Aorta (tissue), 5 donors: ENCODE data around the gene CAMK2G. TPM values are rescaled to one million over a fixed set of nuclear protein-coding genes. Genes with fewer than 3 reads are reported as not detected.
A peak's percentile ranks its signal among the peaks of the same experiment; 100 is the strongest.
"Not testable (repeated sequence)": the region's sequence is repeated elsewhere in the genome, so short reads cannot be mapped to it uniquely, and the experiment has no call there.

Experiments used
- ATAC-seq: fragments of 200-7000 bp; cut with Tn5 transposase; one replicate; pipeline ENCODE4 v1.9.1; 2022; ENCODE audit warnings: moderate library complexity; ENCODE audit not compliant: low FRiP score
- DNase-seq, 2 donors: peaks; one replicate each; pipeline ENCODE4 v3.0.0-alpha.2; 2020
- H3K27ac ChIP-seq, 2 donors: one replicate each; pipeline ENCODE4 v1.5.1; 2013; ENCODE audit warnings: low read length in 2 of 2, mild to moderate bottlenecking in 2 of 2, moderate library complexity in 2 of 2, control low read depth in 1 of 2, inconsistent platforms in 1 of 2, low read depth in 1 of 2
- H3K27me3 ChIP-seq, 2 donors: one replicate each; pipeline ENCODE4 v1.6.1; 2013; ENCODE audit warnings: control low read depth in 1 of 2, low read length in 1 of 2, mild to moderate bottlenecking in 1 of 2, moderate library complexity in 1 of 2; ENCODE audit not compliant: insufficient read depth in 2 of 2, control insufficient read depth in 1 of 2
- H3K36me3 ChIP-seq, 2 donors: one replicate each; pipeline ENCODE4 v1.6.1; 2013; ENCODE audit warnings: control low read depth in 1 of 2, low read length in 1 of 2, mild to moderate bottlenecking in 1 of 2; ENCODE audit not compliant: insufficient read depth in 2 of 2, control insufficient read depth in 1 of 2
- H3K4me1 ChIP-seq, 2 donors: one replicate each; pipeline ENCODE4 v1.6.1; 2013; ENCODE audit warnings: low read length in 2 of 2, control low read depth in 1 of 2, mild to moderate bottlenecking in 1 of 2, moderate library complexity in 1 of 2; ENCODE audit not compliant: insufficient read depth in 2 of 2, control insufficient read depth in 1 of 2
- H3K4me3 ChIP-seq, 2 donors: one replicate each; pipeline ENCODE4 v1.5.1; 2013; ENCODE audit warnings: low read length in 2 of 2, control low read depth in 1 of 2, mild to moderate bottlenecking in 1 of 2
- H3K9me3 ChIP-seq: one replicate; pipeline ENCODE4 v1.6.1; 2013; ENCODE audit warnings: mild to moderate bottlenecking, low read length; ENCODE audit not compliant: control insufficient read depth
- WGBS, 2 donors: extraction: QIAGEN DNeasy Blood & Tissue Kit; methylation state at CpG; one replicate each; pipeline ENCODE4 v1.1.7; 2013; 5-methylcytosine and 5-hydroxymethylcytosine counted together
- intact Hi-C, 2 donors: fragments of 100-400 bp; cut with DNase I; formaldehyde crosslinking; loops; one replicate each; pipeline versions ENCODE4 v1.14.2 to v1.15.0; 2022
- polyA plus RNA-seq, 2 donors: library from polyadenylated mRNA; stranded (reverse); fragments of 200-250 nt; gene quantifications; one replicate each; pipeline ENCODE4 v1.2.3, GENCODE V29; 2013
- total RNA-seq, 2 donors: library from RNA; stranded (reverse); fragmentation: NEBNext Ultra II Directional; extraction: Animal tissue kit (Norgen Biotek cat#: 25700); gene quantifications; one replicate each; pipeline ENCODE4 v1.2.1, GENCODE V29; 2021
- donor health status: healthy with polysubstance abuse.
- donor health status: Bipolar disorder and iron deficiency.
- donor health status: DM: no; HTN: no; CAD: no.
- donor health status: DM: no; HTN: no; CAD: no.
- donor health status: DM: yes; HTN: yes; CAD: no.

Gene CAMK2G
- total and polyA plus RNA-seq, 4 donors: 37.1 to 76.7 (median 70.8) TPM

- DNase-seq: no peak
- ATAC-seq: no peak
- intact Hi-C loops: no loop called here
- no peaks in the 10 kb centered on the region for H3K27me3 ChIP-seq
- H3K36me3 ChIP-seq: peaks cover 3 to 19% of the 10 kb centered on the region in 2 donors
- no peaks in the 10 kb centered on the region for H3K4me1 ChIP-seq
- no peak overlapping the region for H3K4me3 ChIP-seq
- H3K27ac ChIP-seq: no peak overlapping the region
- WGBS, 2 donors: 91 to 93% methylated on average over 36 to 40 of the region's 40 CpGs
- H3K9me3 ChIP-seq: no peaks in the 10 kb centered on the region
Observed at GRCh38 chr10:73839276-73839966, 34.9 kb downstream of the CAMK2G start.

GRCh38 chr10:73838827-73839226, 35.5 kb downstream of the CAMK2G start:
- H3K27ac ChIP-seq: no peak overlapping the region
- DNase-seq (no peak), ATAC-seq (no peak)
- no peaks in the 10 kb centered on the region for H3K27me3 ChIP-seq
- H3K4me1 ChIP-seq: no peaks in the 10 kb centered on the region
- no peak overlapping the region for H3K4me3 ChIP-seq
- H3K9me3 ChIP-seq: no peaks in the 10 kb centered on the region
- WGBS, 2 donors: 92 to 93% methylated on average over 8 of the region's 8 CpGs
- intact Hi-C loops: no loop called here
- H3K36me3 ChIP-seq: peaks cover 3 to 19% of the 10 kb centered on the region in 2 donors

- H3K27ac ChIP-seq: peak overlapping the region; percentile 66 to 70
- H3K27me3 ChIP-seq: no peaks in the 10 kb centered on the region
- no peaks in the 10 kb centered on the region for H3K9me3 ChIP-seq
- intact Hi-C loops: no loop called here
- 56 to 60% methylated on average over 3 of the region's 3 CpGs for WGBS, 2 donors
- no peak for ATAC-seq
- H3K4me1 ChIP-seq: no peaks in the 10 kb centered on the region
- H3K36me3 ChIP-seq: peaks cover 3 to 19% of the 10 kb centered on the region in 2 donors
- no peak overlapping the region for H3K4me3 ChIP-seq
- no peak for DNase-seq
Observed at GRCh38 chr10:73838008-73838567, 36.3 kb downstream of the CAMK2G start.

- Histone ChIP-seq H3K4me1 (no peaks in the 10 kb centered on the region), H3K9me3 (no peaks in the 10 kb centered on the region), H3K27me3 (no peaks in the 10 kb centered on the region), H3K27ac (peak overlapping the region; percentile 66 to 70), H3K36me3 (peaks cover 3 to 13% of the 10 kb centered on the region in 2 donors), H3K4me3 (no peak overlapping the region)
- intact Hi-C loops: no loop called here
- ATAC-seq (no peak), DNase-seq (no peak)
- WGBS, 2 donors: 6 to 8% methylated on average over 3 of the region's 3 CpGs
Observed at GRCh38 chr10:73837072-73837471, 37.3 kb downstream of the CAMK2G start.

GRCh38 chr10:73836427-73836980, 37.9 kb downstream of the CAMK2G start:
- H3K27me3 ChIP-seq: no peaks in the 10 kb centered on the region
- no peaks in the 10 kb centered on the region for H3K9me3 ChIP-seq
- intact Hi-C loops: no loop called here
- H3K4me3 ChIP-seq: no peak overlapping the region
- ATAC-seq (no peak), DNase-seq (no peak)
- H3K36me3 ChIP-seq: peaks cover 0 to 10% of the 10 kb centered on the region in 2 donors
- no peaks in the 10 kb centered on the region for H3K4me1 ChIP-seq
- H3K27ac ChIP-seq: peak overlapping the region; percentile 23 to 37
- WGBS, 2 donors: 60 to 68% methylated on average over 11 of the region's 11 CpGs

GRCh38 chr10:73829090-73829489, 45.3 kb downstream of the CAMK2G start:
- H3K4me1 ChIP-seq, H3K4me3 ChIP-seq, H3K9me3 ChIP-seq, intact Hi-C loops, H3K27ac ChIP-seq, H3K27me3 ChIP-seq, ATAC-seq, DNase-seq: not testable (repeated sequence)
- 90 to 91% methylated on average over 7 of the region's 7 CpGs for WGBS, 2 donors
- peaks cover 2 to 12% of the 10 kb centered on the region in 2 donors for H3K36me3 ChIP-seq

GRCh38 chr10:73828161-73828560, 46.2 kb downstream of the CAMK2G start:
- WGBS, 2 donors: 86 to 91% methylated on average over 6 of the region's 6 CpGs
- Histone ChIP-seq H3K4me1 (no peaks in the 10 kb centered on the region), H3K27ac (no peak overlapping the region), H3K27me3 (no peaks in the 10 kb centered on the region), H3K4me3 (no peak overlapping the region), H3K36me3 (peaks cover 2 to 12% of the 10 kb centered on the region in 2 donors), H3K9me3 (no peaks in the 10 kb centered on the region)
- no peak for DNase-seq
- intact Hi-C loops: no loop called here
- no peak for ATAC-seq

- Histone ChIP-seq H3K36me3 (peaks cover 2 to 12% of the 10 kb centered on the region in 2 donors), H3K27me3 (no peaks in the 10 kb centered on the region), H3K27ac (no peak overlapping the region), H3K9me3 (no peaks in the 10 kb centered on the region), H3K4me3 (no peak overlapping the region), H3K4me1 (no peaks in the 10 kb centered on the region)
- no peak for DNase-seq
- WGBS, 2 donors: 91 to 93% methylated on average over 19 of the region's 19 CpGs
- ATAC-seq: no peak
- intact Hi-C loops: no loop called here
Observed at GRCh38 chr10:73827346-73828089, 46.8 kb downstream of the CAMK2G start.
